IPS-NIHi7 (cell line): ENCODE measurements around the gene SPACA7.

Source experiments
- DNase-seq: peaks from one replicate; pipeline ENCODE4 v3.0.0; 2012; ENCODE audit warnings: mixed read lengths; ENCODE audit errors: extremely low spot score

The SPACA7 gene

DNA sequence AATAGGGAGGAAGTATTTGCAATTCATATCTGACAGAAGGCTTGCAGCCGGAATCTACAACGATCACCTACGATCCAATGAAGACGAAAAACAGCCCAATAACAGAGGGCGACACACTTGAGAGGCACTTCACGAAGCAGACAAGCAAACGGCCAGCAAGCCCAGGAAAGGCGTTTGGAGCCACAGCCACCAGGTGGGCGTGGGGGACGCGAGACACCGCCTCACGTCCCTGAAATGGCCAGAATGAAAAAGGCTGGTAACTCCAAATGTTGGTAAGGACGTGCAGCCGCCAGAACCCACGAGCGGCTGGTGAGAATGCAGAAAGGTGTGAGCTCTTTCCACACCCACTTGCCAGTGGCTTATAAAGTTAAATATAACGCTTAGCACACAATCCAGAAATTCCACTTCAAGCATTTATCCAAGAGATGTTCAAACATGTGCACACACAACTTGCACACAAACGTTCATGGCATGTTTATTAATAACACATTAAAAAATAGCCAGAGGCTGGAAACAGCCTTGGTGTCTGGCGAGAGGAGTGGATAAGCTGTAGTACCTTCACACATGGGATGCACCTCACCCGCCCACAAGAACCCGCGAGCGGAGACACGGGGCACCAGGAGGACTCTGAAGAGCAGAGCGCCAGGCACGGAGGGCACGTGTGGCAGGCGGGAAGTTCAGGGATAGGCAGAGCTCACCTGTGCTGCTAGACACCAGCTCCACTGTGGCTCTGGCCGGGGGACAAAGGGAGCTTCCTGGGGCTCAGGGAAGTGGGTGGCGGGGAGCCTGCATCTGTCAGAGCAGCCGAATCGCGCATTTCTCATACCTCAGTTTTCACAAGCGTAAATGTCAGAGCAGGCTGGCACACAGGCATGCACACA, 89.3 kb downstream of the SPACA7 start:
- DNase-seq, result no peak

DNA sequence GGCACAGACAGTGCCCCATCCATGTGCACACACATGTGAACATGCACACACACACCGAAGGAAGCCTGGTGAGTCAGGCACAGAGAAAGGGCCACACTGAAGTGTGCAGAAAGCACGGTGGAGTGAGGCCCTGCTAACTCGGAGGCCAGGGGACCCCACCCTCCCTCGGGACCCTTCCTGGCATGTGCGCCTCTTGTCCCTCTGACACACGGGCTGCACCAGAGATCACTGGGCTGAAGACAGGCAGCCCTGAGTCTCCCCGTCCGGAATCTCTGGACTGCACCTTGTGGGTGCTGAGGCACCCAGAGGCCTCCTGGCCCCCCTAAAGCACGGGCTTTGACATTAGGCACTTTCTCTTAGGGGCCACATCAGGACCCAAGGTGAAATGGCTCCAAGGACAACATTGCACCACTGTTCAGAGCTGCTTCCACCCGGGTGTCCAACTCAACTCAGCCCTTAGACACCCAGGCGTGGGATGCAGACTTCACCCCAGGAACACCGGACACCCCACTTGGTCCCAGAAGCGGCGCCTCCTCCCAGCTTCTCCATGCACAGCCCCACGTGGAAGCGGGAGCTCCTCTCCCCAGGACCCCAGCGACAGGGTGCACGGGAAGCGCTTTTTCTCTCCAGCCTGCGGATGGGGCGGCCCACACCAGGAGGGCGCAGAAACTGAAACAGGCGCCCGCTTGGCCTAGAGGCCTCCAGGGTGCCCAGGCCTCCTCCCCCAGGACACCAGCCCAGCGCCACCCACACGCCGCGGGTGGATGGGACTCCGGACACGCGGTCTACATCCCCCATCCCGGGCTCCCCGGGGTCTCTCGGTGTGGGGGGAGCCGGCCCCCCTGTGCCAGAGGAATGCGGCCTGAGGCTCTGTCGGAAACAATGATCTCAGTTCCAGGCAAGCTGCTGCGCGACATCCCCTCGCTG, 90.2 kb downstream of the SPACA7 start:
- DNase-seq, result no peak

DNA sequence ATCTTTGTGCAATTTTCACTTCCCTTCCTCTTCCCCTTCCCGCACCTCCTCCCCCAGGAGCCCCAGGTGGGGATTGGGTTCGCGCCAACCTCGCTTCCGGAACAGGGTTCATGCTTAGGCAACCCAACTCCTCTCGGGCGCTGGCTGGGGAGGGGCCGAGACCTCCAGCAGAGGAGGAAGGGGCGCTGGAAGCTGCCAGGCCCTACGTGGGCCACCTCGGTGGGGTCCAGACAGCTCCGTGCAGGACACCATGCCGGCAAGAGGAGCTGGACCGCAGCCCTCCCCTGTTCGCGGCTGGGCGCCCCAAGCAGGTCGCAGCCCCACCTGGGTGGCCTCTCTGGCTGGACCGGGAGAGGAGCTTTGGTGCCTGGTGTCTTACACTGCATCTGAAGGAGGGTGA, 91.1 kb downstream of the SPACA7 start:
- no peak for DNase-seq

DNA sequence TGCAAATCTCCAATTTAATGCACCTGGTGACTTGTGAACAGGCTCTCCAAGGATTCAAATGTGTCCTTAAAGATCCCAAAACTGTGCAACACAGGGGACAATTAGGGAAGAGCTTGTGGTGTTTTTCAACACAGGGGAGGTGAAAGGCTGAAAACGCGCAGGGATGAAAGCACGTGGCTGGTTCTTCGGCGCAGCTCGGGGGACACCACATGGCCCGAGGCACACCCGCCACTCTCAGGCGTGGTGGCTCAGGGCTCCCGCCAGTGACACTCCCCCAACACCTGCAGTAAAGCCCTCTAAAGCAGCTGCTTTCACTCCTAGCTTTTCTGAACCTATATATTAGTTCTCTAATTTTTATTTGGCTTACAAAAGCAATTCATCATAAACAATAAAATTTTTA, 91.9 kb downstream of the SPACA7 start:
- no peak for DNase-seq

DNA sequence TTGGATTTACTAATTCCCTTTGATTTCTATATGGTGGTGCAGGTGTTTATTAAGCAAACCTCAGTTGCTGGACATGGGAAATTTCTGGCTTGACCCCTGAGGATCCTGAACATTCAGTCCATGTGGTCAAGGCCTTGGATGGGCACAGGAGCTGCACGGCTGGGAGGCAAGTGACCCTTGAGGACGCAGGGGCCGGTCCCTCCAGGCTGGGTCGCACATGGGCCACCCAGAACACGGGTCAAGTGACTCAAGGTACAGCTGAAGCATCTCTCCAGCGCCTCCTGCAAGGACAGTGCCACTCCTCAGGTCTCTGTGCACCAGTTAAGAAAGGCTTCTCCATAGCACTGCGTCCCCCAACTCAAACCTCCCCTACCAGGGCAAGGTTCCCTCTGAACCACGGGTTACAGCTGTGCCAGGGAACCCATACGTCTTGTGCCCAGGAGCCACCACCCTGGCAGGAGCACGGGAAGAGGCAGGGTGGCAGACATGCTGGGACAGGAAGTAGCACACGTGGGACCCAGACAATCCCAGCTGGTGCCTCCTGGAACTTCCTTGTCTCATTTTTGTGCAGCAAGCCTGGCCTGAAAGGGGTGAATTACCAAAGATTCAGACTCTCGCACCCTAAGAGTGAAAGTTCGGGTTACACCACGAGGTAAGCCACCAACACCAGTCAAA, 93.1 kb downstream of the SPACA7 start:
- DNase-seq, result no peak

DNA sequence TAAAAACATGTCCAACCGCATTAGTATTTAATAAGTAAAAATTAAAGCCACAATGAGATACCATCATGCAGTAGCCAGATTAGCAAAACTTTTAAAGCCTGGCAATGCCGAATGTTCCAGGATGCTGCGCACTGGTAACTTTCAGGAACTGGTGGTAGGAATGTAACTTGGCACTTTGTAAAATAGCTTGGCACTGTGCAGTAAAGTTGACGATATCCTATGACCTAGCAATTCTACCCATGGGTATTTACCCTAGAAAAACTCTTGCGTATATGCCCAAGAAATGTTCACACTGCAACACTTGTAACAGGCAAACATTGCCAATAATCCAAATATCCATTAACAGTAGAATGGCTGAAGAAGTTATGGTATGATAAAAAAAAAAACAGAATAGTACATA, 97.7 kb downstream of the SPACA7 start:
- DNase-seq, result no peak

DNA sequence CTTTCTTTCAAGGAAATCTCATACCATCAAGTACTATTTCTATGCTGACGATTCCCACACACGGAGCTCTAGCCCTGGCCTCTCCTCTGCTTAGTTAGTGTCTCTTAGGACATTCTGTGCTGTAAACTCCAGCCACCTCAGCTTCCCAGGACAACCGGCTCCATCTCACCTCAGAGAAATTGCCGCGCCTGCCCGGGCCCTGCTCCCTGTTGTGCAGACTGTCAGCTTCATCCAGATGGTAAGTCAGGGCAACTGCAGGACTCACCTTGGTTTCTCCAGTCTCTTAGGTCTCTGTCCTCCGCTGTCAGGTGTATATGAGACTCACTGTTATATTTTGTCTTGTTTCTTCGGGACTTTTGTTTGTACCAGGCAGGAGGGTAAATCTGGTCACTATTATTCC, 98.7 kb downstream of the SPACA7 start:
- no peak for DNase-seq

DNA sequence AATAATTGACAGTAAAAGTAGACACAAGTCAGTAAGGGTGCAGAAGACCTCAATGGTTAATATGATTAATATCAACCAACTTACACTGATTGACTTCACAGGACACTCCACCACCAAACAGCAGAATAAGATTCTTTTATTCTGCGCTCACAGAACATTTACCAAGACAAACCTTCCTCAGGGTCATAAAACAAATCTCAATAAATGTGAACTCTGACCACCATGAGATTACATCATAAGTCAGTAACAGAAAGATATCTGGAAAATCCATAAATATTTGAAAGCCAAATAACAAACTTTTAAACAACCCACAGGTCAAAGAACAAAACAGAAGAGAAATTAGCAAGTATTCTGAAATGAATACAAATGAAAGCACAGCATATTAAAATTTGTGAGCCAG, 99.7 kb downstream of the SPACA7 start:
- no peak for DNase-seq

DNA sequence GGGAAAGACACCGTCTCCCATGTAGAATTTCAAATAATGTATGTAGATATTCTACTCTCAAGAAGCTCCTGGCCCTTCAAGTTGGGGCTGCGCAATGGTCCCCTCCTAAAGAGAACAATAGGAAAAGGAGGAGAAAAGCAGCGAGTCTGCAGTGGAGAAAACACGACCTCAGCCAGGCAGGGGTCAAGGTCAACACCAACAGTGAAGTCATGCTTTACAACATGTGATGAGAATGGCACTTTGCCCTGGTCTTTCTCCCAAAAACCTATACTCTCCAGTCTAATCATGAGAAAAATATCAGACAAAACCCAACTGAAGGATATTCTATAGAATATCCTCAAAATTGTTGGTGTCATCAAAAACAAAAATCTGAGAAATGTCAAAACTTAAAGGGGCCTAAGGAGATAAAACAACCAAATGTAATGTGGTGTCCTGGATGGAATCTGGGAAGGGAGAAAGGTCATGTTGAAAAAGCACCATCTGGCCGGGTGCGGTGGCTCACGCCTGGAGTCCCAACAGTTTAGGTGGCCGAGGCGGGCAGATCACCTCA, 101.0 kb downstream of the SPACA7 start:
- no peak for DNase-seq

DNA sequence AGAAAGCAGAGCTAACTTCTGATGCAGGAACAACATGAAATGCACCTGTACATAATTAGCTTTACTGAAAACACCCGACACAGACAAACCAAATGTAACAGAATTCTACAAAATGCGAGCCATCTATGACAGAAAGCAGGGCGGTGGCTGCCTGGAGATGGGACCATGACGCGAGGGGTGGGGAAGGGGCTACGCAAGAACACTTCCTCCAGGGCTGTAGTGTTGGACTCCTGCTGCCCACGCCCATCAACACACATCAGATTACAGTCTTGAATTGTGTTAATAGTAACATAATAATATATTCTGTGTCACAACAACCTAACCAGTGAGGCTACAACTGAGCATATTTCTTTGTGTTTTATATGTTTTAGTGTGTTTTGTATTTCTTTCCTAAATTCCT, 103.2 kb downstream of the SPACA7 start:
- no peak for DNase-seq

DNA sequence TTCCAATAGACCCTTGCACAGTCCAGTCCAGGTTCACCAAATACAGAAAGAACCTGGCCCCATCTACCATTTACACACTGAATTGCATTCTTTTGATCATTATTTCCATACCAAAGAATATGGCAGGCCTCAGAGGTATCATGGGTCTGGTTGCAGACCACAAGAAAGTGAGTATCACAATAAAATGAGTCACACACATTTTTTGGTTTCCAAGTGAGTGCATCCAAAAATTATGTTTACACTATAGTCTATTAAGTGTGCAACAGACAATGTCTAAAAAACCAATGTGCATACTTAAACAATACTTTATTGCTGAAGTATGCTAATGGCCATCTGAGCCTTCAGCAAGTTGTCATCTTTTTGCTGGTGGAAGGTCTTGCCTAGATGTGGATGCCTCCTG, 105.3 kb downstream of the SPACA7 start:
- no peak for DNase-seq

DNA sequence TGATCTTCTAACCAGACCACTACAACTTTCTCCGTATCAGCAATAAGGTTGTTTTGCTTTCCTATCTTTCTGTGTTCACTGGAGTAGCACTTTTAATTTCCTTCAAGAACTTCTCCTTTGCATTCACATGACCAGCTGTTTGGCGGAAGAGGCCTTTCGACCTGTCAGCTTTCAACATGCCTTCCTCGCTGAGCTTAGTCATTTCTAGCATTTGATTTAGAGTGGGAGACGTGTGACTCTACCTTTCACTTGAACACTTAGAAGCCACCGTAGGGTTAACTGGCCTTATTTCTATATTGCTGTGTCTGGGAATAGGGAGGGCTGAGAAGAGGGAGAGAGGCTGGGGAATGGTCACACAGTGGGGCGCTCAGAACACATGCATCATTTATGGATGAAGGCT, 107.1 kb downstream of the SPACA7 start:
- DNase-seq, result no peak
